HepG2 (cell line): Measurements from ENCODE around the gene PTTG1IP2. TPM values are rescaled to one million over a fixed set of nuclear protein-coding genes. Genes with fewer than 3 reads are reported as not detected.
A peak's percentile ranks its signal among the peaks of the same experiment; 100 is the strongest.

Experiments
- ATAC-seq: fragments of 200-7000 bp; cut with Tn5 transposase; 3 replicates; pipeline ENCODE4 v1.9.1; 2020; ENCODE audit warnings: mild to moderate bottlenecking, moderate library complexity
- BruUV-seq: library from RNA; stranded (reverse); fragments of 400-500 nt; replicated peaks from 2 replicates; lab custom pipeline; 2021; lab: Mats Ljungman, UMichigan
- CTCF ChIA-PET: fragments of 300-600 bp; formaldehyde crosslinking; extraction: SDS; loops from one replicate; lab custom pipeline; 2021; ENCODE audit warnings: low total read pairs, inconsistent platforms, low intra/inter-chr PET ratio; lab: Yijun Ruan, JAX
- POLR2A ChIA-PET: fragments of 350-600 bp; sonication (Branson Sonifier 250); formaldehyde crosslinking; loops from one replicate; lab custom pipeline; 2020; ENCODE audit warnings: antibody characterized with exemption, inconsistent platforms; lab: Yijun Ruan, JAX
- DNase-seq: peaks from one replicate; pipeline ENCODE4 v3.0.0-alpha.2; 2015; ENCODE audit warnings: low spot score
- FAIRE-seq: peaks from 3 replicates; lab custom pipeline; 2011; peaks lifted over from hg19 to GRCh38; lab: Jason Lieb, UNC
- H2AFZ ChIP-seq: one replicate; pipeline ENCODE4 v1.6.1; 2011; ENCODE audit warnings: low read length, inconsistent platforms
- H3K27ac ChIP-seq: fragments of 300-600 bp; 3 replicates; pipeline ENCODE4 v1.8.0; 2011; ENCODE audit warnings: mixed run types, mild to moderate bottlenecking, mixed read lengths, low read length, inconsistent platforms; ENCODE audit not compliant: insufficient read depth; ENCODE audit errors: extremely low read length
- H3K27me3 ChIP-seq, 2 experiments: fragments of 200-600 bp in 1 of 2; 2 replicates in 1 of 2; 3 replicates in 1 of 2; pipeline versions ENCODE4 v1.6.0 to v1.8.0; 2011; ENCODE audit warnings: low read length in 2 of 2, mild to moderate bottlenecking in 2 of 2, moderate library complexity in 2 of 2, inconsistent platforms in 1 of 2; ENCODE audit not compliant: insufficient read depth in 2 of 2, control insufficient read depth in 1 of 2
- H3K36me3 ChIP-seq, 2 experiments: fragments of 200-600 bp in 1 of 2; replicated peaks in 1 of 2; 2 replicates in 1 of 2; 3 replicates in 1 of 2; pipeline versions ENCODE4 v1.5.1 to v1.8.0; 2011; ENCODE audit warnings: low read length in 2 of 2, inconsistent platforms in 1 of 2; ENCODE audit not compliant: insufficient read depth in 2 of 2, control insufficient read depth in 1 of 2
- H3K4me1 ChIP-seq: 2 replicates; pipeline ENCODE4 v1.5.1; 2012; ENCODE audit warnings: low read length, inconsistent platforms; ENCODE audit not compliant: insufficient read depth
- H3K4me2 ChIP-seq: 2 replicates; pipeline ENCODE4 v1.6.0; 2011; ENCODE audit warnings: low read depth, low read length, inconsistent platforms
- H3K4me3 ChIP-seq, 3 experiments: fragments of 200-600 bp in 1 of 3; sonication (generic), shearing (Covaris generic) in 1 of 3; replicated peaks in 1 of 3; 2 replicates each; pipeline ENCODE4 v1.5.1; 2011 to 2016; ENCODE audit warnings: low read length in 3 of 3, inconsistent platforms in 2 of 3, low read depth in 2 of 3, mild to moderate bottlenecking in 2 of 3, control low read depth in 1 of 3, mixed read lengths in 1 of 3; ENCODE audit not compliant: insufficient read depth in 1 of 3
- H3K79me2 ChIP-seq: one replicate; pipeline ENCODE4 v1.6.1; 2011; ENCODE audit warnings: low read length, inconsistent platforms; ENCODE audit not compliant: insufficient read depth
- H3K9ac ChIP-seq: 2 replicates; pipeline ENCODE4 v1.6.0; 2011; ENCODE audit warnings: mild to moderate bottlenecking, low read depth, low read length, inconsistent platforms; ENCODE audit not compliant: insufficient read depth
- H3K9me3 ChIP-seq: 2 replicates; pipeline ENCODE4 v1.5.1; 2012; ENCODE audit warnings: mild to moderate bottlenecking, low read length
- H4K20me1 ChIP-seq: 2 replicates; pipeline ENCODE4 v1.6.0; 2011; ENCODE audit warnings: inconsistent platforms, mild to moderate bottlenecking, low read length, moderate library complexity; ENCODE audit not compliant: insufficient read depth
- CERS6 ChIP-seq: sonication (generic); formaldehyde crosslinking; IDR thresholded peaks from 2 replicates; pipeline ENCODE4 v1.5.0; 2020; ENCODE audit warnings: missing genetic modification reagents
- CTCF ChIP-seq: sonication (generic); formaldehyde crosslinking; IDR thresholded peaks from 2 replicates; pipeline ENCODE4 v1.5.0; 2020; ENCODE audit warnings: mild to moderate bottlenecking, missing genetic modification reagents, moderate library complexity
- MATR3 ChIP-seq: sonication (generic); formaldehyde crosslinking; IDR thresholded peaks from 2 replicates; pipeline ENCODE4 v1.4.0; 2020; ENCODE audit warnings: missing genetic modification reagents
- NFYB ChIP-seq: sonication (generic); formaldehyde crosslinking; IDR thresholded peaks from 2 replicates; pipeline ENCODE4 v1.4.0; 2020; ENCODE audit warnings: missing genetic modification reagents
- RBFOX2 ChIP-seq: fragments of 200-400 bp; formaldehyde crosslinking; IDR thresholded peaks from 2 replicates; pipeline ENCODE4 v1.6.1; 2017; ENCODE audit warnings: low read depth, mild to moderate bottlenecking, low read length
- RXRA ChIP-seq: sonication (generic); formaldehyde crosslinking; IDR thresholded peaks from 2 replicates; pipeline ENCODE4 v1.5.1; 2020; ENCODE audit warnings: missing genetic modification reagents
- SCMH1 ChIP-seq: sonication (generic); formaldehyde crosslinking; IDR thresholded peaks from 2 replicates; pipeline ENCODE4 v1.9.0; 2021; ENCODE audit warnings: missing genetic modification reagents, mild to moderate bottlenecking, borderline replicate concordance
- SMARCC2 ChIP-seq: fragments of 450-650 bp; IDR thresholded peaks from 2 replicates; pipeline ENCODE4 v1.6.1; 2017; ENCODE audit warnings: antibody characterized with exemption, mild to moderate bottlenecking
- SP140L ChIP-seq: sonication (generic); formaldehyde crosslinking; IDR thresholded peaks from 2 replicates; pipeline ENCODE4 v1.4.0; 2020; ENCODE audit warnings: missing genetic modification reagents, borderline replicate concordance
- ZMAT5 ChIP-seq: sonication (generic); formaldehyde crosslinking; IDR thresholded peaks from 2 replicates; pipeline ENCODE4 v1.5.0; 2020; ENCODE audit warnings: mild to moderate bottlenecking, low read depth, missing genetic modification reagents, borderline replicate concordance
- ZNF235 ChIP-seq: sonication (generic); formaldehyde crosslinking; IDR thresholded peaks from 2 replicates; pipeline ENCODE4 v1.8.1; 2023; ENCODE audit warnings: mild to moderate bottlenecking, missing genetic modification reagents, borderline replicate concordance
- ZNF333 ChIP-seq: sonication (generic); formaldehyde crosslinking; IDR thresholded peaks from 2 replicates; pipeline ENCODE4 v1.4.0; 2020; ENCODE audit warnings: mild to moderate bottlenecking, missing genetic modification reagents, borderline replicate concordance
- ZNF576 ChIP-seq: sonication (generic); formaldehyde crosslinking; IDR thresholded peaks from 2 replicates; pipeline ENCODE4 v1.4.0; 2020; ENCODE audit warnings: mild to moderate bottlenecking, missing genetic modification reagents
- WGBS: methylation state at CpG from one replicate; pipeline ENCODE4 v1.1.6; 2017; ENCODE audit warnings: low lambda C conversion rate; 5-methylcytosine and 5-hydroxymethylcytosine counted together
- in situ Hi-C: cut with HindIII; loops from 2 replicates; pipeline ENCODE4 v1.10.0; 2017; ENCODE audit warnings: low pct_unique_long_range_greater_than_20kb; ENCODE audit not compliant: extremely low pct_ligation_motif_present
- intact Hi-C: fragments of 100-400 bp; cut with micrococcal nuclease; formaldehyde crosslinking; loops from one replicate; pipeline ENCODE4 v1.10.0; 2022; ENCODE audit not compliant: unreplicated experiment
- polyA plus RNA-seq, 8 experiments: library from polyadenylated mRNA; depleted of rRNA in 3 of 8; stranded (reverse) in 7 of 8; unstranded in 1 of 8; fragments of >200 nt; fragmentation: Illumina TruSeq in 4 of 8; extraction: Trizol in 4 of 8; gene quantifications; 2 replicates each; pipeline versions ENCODE4 v1.2.1 to v1.2.3, GENCODE V29; 2011 to 2016; ENCODE audit warnings: low read depth in 4 of 8, missing spikeins in 1 of 8, mixed read lengths in 1 of 8; ENCODE audit not compliant: insufficient read depth in 1 of 8
- total RNA-seq, 5 experiments: library from RNA; depleted of rRNA; stranded (reverse); fragments of >200 nt; fragmentation: Illumina TruSeq; extraction: Trizol; gene quantifications; 2 replicates each; pipeline ENCODE4 v1.2.3, GENCODE V29; 2016; ENCODE audit warnings: low read depth in 1 of 5

Gene PTTG1IP2
- total and polyA plus RNA-seq, 2 of the 13 experiments (the other 11 are each of a cell fraction or from before 2014, with no cell fraction given), result not detected

GRCh38 chr7:90459888-90460287, 9.6 kb upstream of the PTTG1IP2 start:
- 6% methylated on average over 4 of the region's 4 CpGs for WGBS
- no peak overlapping the region for H2AFZ ChIP-seq
- DNase-seq, result peak; percentile 3
- POLR2A ChIA-PET, result no interaction called here
- H3K27me3 ChIP-seq, result no peaks in the 10 kb centered on the region
- in situ Hi-C loops, result loop anchor here (10.0 kb wide), 1 partner anchor 135 kb away; the partner anchor contains the start of gene CDK14
- H3K27ac ChIP-seq, result no peak overlapping the region
- peaks cover 9% of the 10 kb centered on the region; the same call in 1 of the 2 replicates for H3K9me3 ChIP-seq
- no peaks in the 10 kb centered on the region for H3K79me2 ChIP-seq
- TF ChIP-seq SMARCC2 (no peak), CTCF (CRISPR knock-in tag) (peak; percentile 43)
- no peak overlapping the region for H3K4me2 ChIP-seq
- peak; percentile 59 for FAIRE-seq
- ATAC-seq, result peak; percentile 72
- no peaks in the 10 kb centered on the region for H4K20me1 ChIP-seq
- BruUV-seq, result no TSS peak
- H3K36me3 ChIP-seq, result no peaks in the 10 kb centered on the region
- intact Hi-C loops, result loop anchor here (5.0 kb wide), 1 partner anchor 287 kb away; no protein-coding TSS in a partner anchor
- no peak overlapping the region for H3K4me3 ChIP-seq
- no peak overlapping the region for H3K9ac ChIP-seq
- peaks cover 5% of the 10 kb centered on the region for H3K4me1 ChIP-seq
- CTCF ChIA-PET, result no interaction called here

- FAIRE-seq, result no peak
- Histone ChIP-seq H3K4me1 (no peaks in the 10 kb centered on the region), H3K27me3 (no peaks in the 10 kb centered on the region), H3K9ac (no peak overlapping the region), H3K27ac (no peak overlapping the region), H3K79me2 (no peaks in the 10 kb centered on the region), H3K4me3 (no peak overlapping the region), H2AFZ (no peak overlapping the region), H3K4me2 (no peak overlapping the region), H4K20me1 (no peaks in the 10 kb centered on the region), H3K36me3 (no peaks in the 10 kb centered on the region), H3K9me3 (peaks cover 9% of the 10 kb centered on the region; the same call in 1 of the 2 replicates)
- intact Hi-C loops, result loop anchor here (5.0 kb wide), 1 partner anchor 286 kb away; no protein-coding TSS in a partner anchor
- in situ Hi-C loops, result no loop called here
- CTCF ChIA-PET, result no interaction called here
- no peak for TF ChIP-seq CERS6
- TF ChIP-seq RBFOX2, result no peak
- TF ChIP-seq MATR3, result no peak
- no peak for TF ChIP-seq ZNF235 (CRISPR knock-in tag)
- no peak for TF ChIP-seq NFYB (CRISPR knock-in tag)
- no peak for TF ChIP-seq RXRA (CRISPR knock-in tag)
- no peak for TF ChIP-seq ZMAT5 (CRISPR knock-in tag)
- no peak for TF ChIP-seq ZNF333 (CRISPR knock-in tag)
- no peak for TF ChIP-seq ZNF576 (CRISPR knock-in tag)
- no peak for TF ChIP-seq SCMH1
- no peak for TF ChIP-seq SP140L (CRISPR knock-in tag)
- BruUV-seq, result no TSS peak
- no peak for ATAC-seq
- DNase-seq, result no peak
- POLR2A ChIA-PET, result no interaction called here
These were observed 8.2 kb upstream of the PTTG1IP2 start for GRCh38 chr7:90461219-90461618.
